ENCODE results near the gene CEP104.

- TF ChIP-seq CTCF (IDR thresholded peaks at IDR 0.05 in 2 of 3, conservative IDR thresholded peaks at IDR 0.05 in 1 of 3; ENCODE audit: control insufficient read depth in 2 of 3, extremely low read depth in 1 of 3, insufficient read depth in 1 of 3, low read depth in 3 of 3, low read length in 3 of 3) (no peak), BCL11A (IDR thresholded peaks at IDR 0.05; ENCODE audit: low read depth, low read length) (no peak), KDM1A (IDR thresholded peaks at IDR 0.05; ENCODE audit: borderline replicate concordance) (no peak), MXI1 (IDR thresholded peaks at IDR 0.05; ENCODE audit: low read depth, low read length) (no peak)
These were observed 11.5 kb upstream of the CEP104 start for GRCh38 chr1:3868464-3869006.
